HCT116 (cell line): ENCODE results near the gene SLC9A6.

Experiments
- EZH2 ChIP-seq: fragments of 200-600 bp; sonication (generic); IDR thresholded peaks from 2 replicates; pipeline ENCODE4 v1.6.1; 2017; ENCODE audit warnings: antibody characterized with exemption, mixed run types
- POLR2A ChIP-seq: IDR thresholded peaks from 2 replicates; pipeline ENCODE4 v1.7.0; 2011; ENCODE audit warnings: borderline replicate concordance; ENCODE audit not compliant: insufficient read depth, insufficient read length; ENCODE audit errors: extremely low read depth
- REST ChIP-seq: IDR thresholded peaks from 2 replicates; pipeline ENCODE4 v1.6.1; 2012; ENCODE audit warnings: low read depth
- SIN3A ChIP-seq: IDR thresholded peaks from 2 replicates; pipeline ENCODE4 v1.6.1; 2012; ENCODE audit warnings: low read depth
- TF ChIP-seq, protein P1 (sequence below): IDR thresholded peaks from 2 replicates; pipeline ENCODE4 v1.6.1; 2012
- TF ChIP-seq, protein P2 (sequence below), 3 experiments: fragments of 200-600 bp in 1 of 3; sonication (generic) in 1 of 3; IDR thresholded peaks in 2 of 3; conservative IDR thresholded peaks in 1 of 3; 2 replicates each; pipeline ENCODE4 v1.5.1; 2012 to 2017; ENCODE audit warnings: low read depth in 2 of 3, low read length in 2 of 3, antibody characterized with exemption in 1 of 3, borderline replicate concordance in 1 of 3, control low read depth in 1 of 3, mild to moderate bottlenecking in 1 of 3, mixed read lengths in 1 of 3, mixed run types in 1 of 3, moderate library complexity in 1 of 3; ENCODE audit not compliant: insufficient read depth in 1 of 3
- TF ChIP-seq, protein P3 (sequence below): IDR thresholded peaks from 2 replicates; pipeline ENCODE4 v1.6.1; 2012

DNA sequence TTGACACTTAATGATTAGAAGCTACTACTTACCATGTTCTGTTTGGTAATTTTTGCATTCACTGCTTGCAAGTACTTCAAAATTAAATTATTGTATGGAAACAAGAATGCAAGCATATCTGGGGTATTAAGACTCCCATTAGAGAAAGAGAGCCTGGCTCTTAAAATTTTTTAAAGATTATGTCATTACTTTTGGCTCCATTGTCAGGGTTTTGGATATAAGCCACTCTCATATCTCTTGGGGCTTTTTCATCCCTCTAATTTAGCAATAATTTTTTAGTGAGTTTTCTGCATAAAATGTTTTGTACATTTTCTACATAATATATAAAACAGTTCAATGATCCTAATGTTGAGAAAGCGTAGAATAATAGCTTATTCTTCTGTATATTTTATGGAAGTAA lies 49.4 kb downstream of the SLC9A6 start:
- TF ChIP-seq EZH2: no peak
- TF ChIP-seq, protein P1, sequence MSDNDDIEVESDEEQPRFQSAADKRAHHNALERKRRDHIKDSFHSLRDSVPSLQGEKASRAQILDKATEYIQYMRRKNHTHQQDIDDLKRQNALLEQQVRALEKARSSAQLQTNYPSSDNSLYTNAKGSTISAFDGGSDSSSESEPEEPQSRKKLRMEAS: no peak
- TF ChIP-seq, protein P2, sequence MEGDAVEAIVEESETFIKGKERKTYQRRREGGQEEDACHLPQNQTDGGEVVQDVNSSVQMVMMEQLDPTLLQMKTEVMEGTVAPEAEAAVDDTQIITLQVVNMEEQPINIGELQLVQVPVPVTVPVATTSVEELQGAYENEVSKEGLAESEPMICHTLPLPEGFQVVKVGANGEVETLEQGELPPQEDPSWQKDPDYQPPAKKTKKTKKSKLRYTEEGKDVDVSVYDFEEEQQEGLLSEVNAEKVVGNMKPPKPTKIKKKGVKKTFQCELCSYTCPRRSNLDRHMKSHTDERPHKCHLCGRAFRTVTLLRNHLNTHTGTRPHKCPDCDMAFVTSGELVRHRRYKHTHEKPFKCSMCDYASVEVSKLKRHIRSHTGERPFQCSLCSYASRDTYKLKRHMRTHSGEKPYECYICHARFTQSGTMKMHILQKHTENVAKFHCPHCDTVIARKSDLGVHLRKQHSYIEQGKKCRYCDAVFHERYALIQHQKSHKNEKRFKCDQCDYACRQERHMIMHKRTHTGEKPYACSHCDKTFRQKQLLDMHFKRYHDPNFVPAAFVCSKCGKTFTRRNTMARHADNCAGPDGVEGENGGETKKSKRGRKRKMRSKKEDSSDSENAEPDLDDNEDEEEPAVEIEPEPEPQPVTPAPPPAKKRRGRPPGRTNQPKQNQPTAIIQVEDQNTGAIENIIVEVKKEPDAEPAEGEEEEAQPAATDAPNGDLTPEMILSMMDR (IDR thresholded peaks at IDR 0.05 in 2 of 3, conservative IDR thresholded peaks at IDR 0.05 in 1 of 3; ENCODE audit: borderline replicate concordance in 1 of 3, insufficient read depth in 1 of 3, low read depth in 2 of 3, low read length in 2 of 3): no peak
- TF ChIP-seq REST: no peak
- no peak for TF ChIP-seq SIN3A
- TF ChIP-seq, protein P3, sequence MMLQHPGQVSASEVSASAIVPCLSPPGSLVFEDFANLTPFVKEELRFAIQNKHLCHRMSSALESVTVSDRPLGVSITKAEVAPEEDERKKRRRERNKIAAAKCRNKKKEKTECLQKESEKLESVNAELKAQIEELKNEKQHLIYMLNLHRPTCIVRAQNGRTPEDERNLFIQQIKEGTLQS: no peak
- no peak for TF ChIP-seq POLR2A
